K562 (cell line): ENCODE data around the gene NRARP. TPM values are rescaled to one million over a fixed set of nuclear protein-coding genes. Genes with fewer than 3 reads are reported as not detected.

Source experiments
- CEBPB ChIP-seq: fragments of 450-650 bp; IDR thresholded peaks from 2 replicates; pipeline ENCODE4 v1.6.1; 2016; ENCODE audit warnings: missing genetic modification characterization, missing compliant biosample characterization
- HCFC1 ChIP-seq: IDR thresholded peaks from 2 replicates; pipeline ENCODE4 v1.6.1; 2012; ENCODE audit warnings: low read depth, low read length, improper control_type of control experiment
- HDAC2 ChIP-seq: fragments of 450-650 bp; IDR thresholded peaks from 2 replicates; pipeline ENCODE4 v1.6.1; 2016; ENCODE audit warnings: mild to moderate bottlenecking
- HDAC6 ChIP-seq: IDR thresholded peaks from 2 replicates; pipeline ENCODE4 v1.6.1; 2012; ENCODE audit warnings: low read depth, mild to moderate bottlenecking, control low read depth, inconsistent platforms, low read length, moderate library complexity
- HNRNPUL1 ChIP-seq: fragments of 200-400 bp; formaldehyde crosslinking; IDR thresholded peaks from 2 replicates; pipeline ENCODE4 v1.6.1; 2017; ENCODE audit warnings: low read length
- KAT7 ChIP-seq: sonication (generic); formaldehyde crosslinking; IDR thresholded peaks from 2 replicates; pipeline ENCODE4 v1.8.0; 2022; ENCODE audit warnings: missing genetic modification reagents, mild to moderate bottlenecking, borderline replicate concordance
- LEF1 ChIP-seq: fragments of 450-650 bp; IDR thresholded peaks from 2 replicates; pipeline ENCODE4 v1.6.1; 2016; ENCODE audit warnings: mild to moderate bottlenecking
- MAZ ChIP-seq, 2 experiments: fragments of 450-650 bp in 1 of 2; sonication (generic) in 1 of 2; formaldehyde crosslinking; IDR thresholded peaks in 1 of 2; conservative IDR thresholded peaks in 1 of 2; 2 replicates each; pipeline versions ENCODE4 v1.4.0 to v1.5.0; 2020; ENCODE audit warnings: mild to moderate bottlenecking in 1 of 2, missing genetic modification reagents in 1 of 2
- NCOA2 ChIP-seq, 2 experiments: fragments of 450-650 bp; IDR thresholded peaks; 2 replicates each; pipeline ENCODE4 v1.6.1; 2018; ENCODE audit warnings: mild to moderate bottlenecking in 2 of 2, moderate library complexity in 1 of 2; ENCODE audit not compliant: partially characterized antibody in 2 of 2
- NFIC ChIP-seq: fragments of 450-650 bp; IDR thresholded peaks from 2 replicates; pipeline ENCODE4 v1.6.1; 2017; ENCODE audit warnings: mild to moderate bottlenecking, inconsistent platforms
- NR2C1 ChIP-seq, 2 experiments: fragments of 450-650 bp; IDR thresholded peaks; 2 replicates each; pipeline ENCODE4 v1.6.1; 2017; ENCODE audit warnings: mild to moderate bottlenecking in 2 of 2, antibody characterized with exemption in 1 of 2, inconsistent platforms in 1 of 2, missing compliant biosample characterization in 1 of 2, missing genetic modification characterization in 1 of 2
- NR4A1 ChIP-seq, 2 experiments: fragments of 250-450 bp in 1 of 2; fragments of 450-650 bp in 1 of 2; sonication (Bioruptor Pico) in 1 of 2; IDR thresholded peaks; 2 replicates each; pipeline versions ENCODE4 v1.4.0 to v1.6.1; 2016 to 2020; ENCODE audit warnings: mild to moderate bottlenecking in 2 of 2, missing compliant biosample characterization in 1 of 2, missing genetic modification characterization in 1 of 2, moderate library complexity in 1 of 2
- PHF8 ChIP-seq: fragments of 200-600 bp; sonication (generic); IDR thresholded peaks from 2 replicates; pipeline ENCODE4 v1.6.1; 2012; ENCODE audit warnings: mixed run types, mild to moderate bottlenecking, inconsistent platforms, low read length, moderate library complexity, borderline replicate concordance
- RAD21 ChIP-seq, 2 experiments: fragments of 250-450 bp in 1 of 2; fragments of 450-650 bp in 1 of 2; sonication (Bioruptor Pico) in 1 of 2; formaldehyde crosslinking in 1 of 2; IDR thresholded peaks in 1 of 2; conservative IDR thresholded peaks in 1 of 2; 2 replicates each; pipeline versions ENCODE4 v1.4.0 to v1.8.0; 2020 to 2022; ENCODE audit warnings: mild to moderate bottlenecking in 2 of 2, moderate library complexity in 1 of 2
- RCOR1 ChIP-seq, 2 experiments: IDR thresholded peaks; 2 replicates each; pipeline ENCODE4 v1.6.1; 2012; ENCODE audit warnings: low read depth in 2 of 2, low read length in 2 of 2, borderline replicate concordance in 1 of 2, improper control_type of control experiment in 1 of 2
- SLC30A9 ChIP-seq: fragments of 250-450 bp; sonication (Bioruptor Pico); IDR thresholded peaks from 2 replicates; pipeline ENCODE4 v1.8.0; 2022; ENCODE audit warnings: mild to moderate bottlenecking, moderate library complexity
- SMARCE1 ChIP-seq: fragments of 450-650 bp; IDR thresholded peaks from 2 replicates; pipeline ENCODE4 v1.7.1; 2016; ENCODE audit warnings: mild to moderate bottlenecking
- TFAM ChIP-seq: fragments of 250-450 bp; sonication (Bioruptor Pico); conservative IDR thresholded peaks from 2 replicates; pipeline ENCODE4 v1.5.0; 2021; ENCODE audit warnings: mild to moderate bottlenecking, moderate library complexity
- ZNF586 ChIP-seq: fragments of 450-650 bp; formaldehyde crosslinking; conservative IDR thresholded peaks from 2 replicates; pipeline ENCODE4 v1.4.0; 2020; ENCODE audit warnings: mild to moderate bottlenecking, moderate library complexity
- polyA plus RNA-seq, 8 experiments: library from polyadenylated mRNA; depleted of rRNA in 4 of 8; stranded (reverse) in 5 of 8; unstranded in 3 of 8; fragments of >200 nt; fragmentation: Nextera tagmentation in 2 of 8; fragmentation: Illumina TruSeq in 1 of 8; extraction: Ambion mirVana in 2 of 8; extraction: Trizol in 1 of 8; gene quantifications; 2 replicates each; pipeline versions ENCODE4 v1.2.1 to v1.2.3, GENCODE V29; 2011 to 2014; ENCODE audit warnings: inconsistent platforms in 1 of 8, missing spikeins in 1 of 8
- total RNA-seq, 7 experiments: library from RNA; depleted of rRNA in 6 of 7; stranded (reverse); fragments of >200 nt in 6 of 7; fragmentation: Illumina TruSeq in 2 of 7; extraction: Trizol in 2 of 7; gene quantifications; 2 replicates each; pipeline versions ENCODE4 v1.2.1 to v1.2.3, GENCODE V29; 2011 to 2021; ENCODE audit warnings: low replicate concordance in 1 of 7
- TF ChIP-seq, protein P1 (sequence below): fragments of 250-450 bp; sonication (Bioruptor Pico); IDR thresholded peaks from 2 replicates; pipeline ENCODE4 v1.8.0; 2022; ENCODE audit warnings: moderate library complexity, mild to moderate bottlenecking, inconsistent platforms
- TF ChIP-seq, protein P2 (sequence below), 2 experiments: IDR thresholded peaks; 2 replicates each; pipeline ENCODE4 v1.6.1; 2011; ENCODE audit warnings: borderline replicate concordance in 1 of 2, control low read depth in 1 of 2, low read depth in 1 of 2, low read length in 1 of 2, mild to moderate bottlenecking in 1 of 2, mixed read lengths in 1 of 2, moderate library complexity in 1 of 2; ENCODE audit not compliant: insufficient read depth in 1 of 2, insufficient read length in 1 of 2, poor library complexity in 1 of 2, severe bottlenecking in 1 of 2; ENCODE audit errors: extremely low read depth in 1 of 2
- TF ChIP-seq, protein P3 (sequence below): fragments of 200-800 bp; sonication (Bioruptor generic); IDR thresholded peaks from 2 replicates; pipeline ENCODE4 v1.6.1; 2017; ENCODE audit warnings: missing genetic modification characterization, missing compliant biosample characterization

The NRARP gene
- total and polyA plus RNA-seq, 9 of the 15 experiments (the other 6 are each of a cell fraction or from before 2014, with no cell fraction given), result 2.0 to 24.5 (median 7.2) TPM; not detected in 2

DNA sequence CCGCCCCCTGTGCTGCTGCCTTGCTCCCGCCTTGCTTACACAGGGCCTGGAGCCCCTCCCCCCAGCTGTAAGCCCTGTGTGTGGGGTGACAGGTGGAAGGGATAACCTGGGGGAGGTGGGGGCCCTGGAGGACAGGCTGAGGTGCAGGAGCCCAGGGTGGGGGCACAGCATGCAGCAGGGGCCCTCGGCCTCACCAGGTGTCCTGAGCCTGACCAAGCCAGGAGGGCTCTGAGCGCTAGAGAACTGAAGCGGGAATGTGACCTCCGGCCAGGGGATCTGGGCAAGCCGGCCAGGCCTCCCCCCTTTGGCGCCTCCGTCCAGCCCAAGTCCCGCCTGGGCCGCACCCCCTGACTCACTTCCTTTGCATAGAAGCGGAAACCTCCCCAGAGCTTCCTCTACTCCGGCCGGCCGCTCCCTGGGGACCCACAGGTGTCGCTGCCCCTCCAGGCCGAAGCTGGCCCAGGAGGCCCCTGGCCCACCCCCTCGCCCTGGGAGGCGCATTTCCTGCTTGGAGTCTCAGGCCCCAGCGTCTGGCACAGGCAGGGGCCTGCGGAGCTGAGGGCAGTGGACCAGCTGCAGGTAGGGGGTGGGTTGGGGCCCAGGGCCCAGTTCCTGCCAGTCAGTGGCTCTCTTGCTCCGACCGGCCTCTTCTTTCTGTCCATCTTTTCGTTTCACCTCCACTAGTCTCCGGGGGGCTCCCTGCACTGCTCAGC lies 24.6 kb downstream of the NRARP start, which contains the start of gene TOR4A (continued):
- no peak for TF ChIP-seq TFAM (CRISPR knock-in tag)
- peak; percentile 33 to 58 for TF ChIP-seq RAD21 (CRISPR knock-in tag; conservative IDR thresholded peaks at IDR 0.05 in 1 of 2, IDR thresholded peaks at IDR 0.05 in 1 of 2)
- TF ChIP-seq PHF8, result peak; percentile 58; the same call in 1 of the 2 replicates
- TF ChIP-seq HDAC2, result peak; percentile 64; the same call in 1 of the 2 replicates
- peak; percentile 36; the same call in 1 of the 2 replicates for TF ChIP-seq NR4A1 (CRISPR knock-in tag; IDR thresholded peaks at IDR 0.05)
- no peak; the same call in 1 of the 2 replicates for TF ChIP-seq NR4A1 (tag; IDR thresholded peaks at IDR 0.05)
- TF ChIP-seq SMARCE1, result peak; percentile 62; the same call in 1 of the 2 replicates
- TF ChIP-seq MAZ (CRISPR knock-in tag; conservative IDR thresholded peaks at IDR 0.05 in 1 of 2, IDR thresholded peaks at IDR 0.05 in 1 of 2), result peak; percentile 83 to 96
- TF ChIP-seq, protein P1, sequence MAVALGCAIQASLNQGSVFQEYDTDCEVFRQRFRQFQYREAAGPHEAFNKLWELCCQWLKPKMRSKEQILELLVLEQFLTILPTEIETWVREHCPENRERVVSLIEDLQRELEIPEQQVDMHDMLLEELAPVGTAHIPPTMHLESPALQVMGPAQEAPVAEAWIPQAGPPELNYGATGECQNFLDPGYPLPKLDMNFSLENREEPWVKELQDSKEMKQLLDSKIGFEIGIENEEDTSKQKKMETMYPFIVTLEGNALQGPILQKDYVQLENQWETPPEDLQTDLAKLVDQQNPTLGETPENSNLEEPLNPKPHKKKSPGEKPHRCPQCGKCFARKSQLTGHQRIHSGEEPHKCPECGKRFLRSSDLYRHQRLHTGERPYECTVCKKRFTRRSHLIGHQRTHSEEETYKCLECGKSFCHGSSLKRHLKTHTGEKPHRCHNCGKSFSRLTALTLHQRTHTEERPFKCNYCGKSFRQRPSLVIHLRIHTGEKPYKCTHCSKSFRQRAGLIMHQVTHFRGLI (CRISPR knock-in tag), result no peak
- no peak for TF ChIP-seq NCOA2 (IDR thresholded peaks at IDR 0.05; ENCODE audit: partially characterized antibody in 2 of 2)
- no peak for TF ChIP-seq HNRNPUL1
- no peak for TF ChIP-seq SLC30A9
- peak in 1 of 2 experiments; percentile 65; a peak in 1 of 4 replicates for TF ChIP-seq RCOR1 (IDR thresholded peaks at IDR 0.05; ENCODE audit: borderline replicate concordance in 1 of 2, low read depth in 2 of 2, low read length in 2 of 2)
- TF ChIP-seq, protein P2, sequence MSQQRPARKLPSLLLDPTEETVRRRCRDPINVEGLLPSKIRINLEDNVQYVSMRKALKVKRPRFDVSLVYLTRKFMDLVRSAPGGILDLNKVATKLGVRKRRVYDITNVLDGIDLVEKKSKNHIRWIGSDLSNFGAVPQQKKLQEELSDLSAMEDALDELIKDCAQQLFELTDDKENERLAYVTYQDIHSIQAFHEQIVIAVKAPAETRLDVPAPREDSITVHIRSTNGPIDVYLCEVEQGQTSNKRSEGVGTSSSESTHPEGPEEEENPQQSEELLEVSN (IDR thresholded peaks at IDR 0.05; ENCODE audit: borderline replicate concordance in 1 of 2, extremely low read depth in 1 of 2, insufficient read depth in 1 of 2, insufficient read length in 1 of 2, low read depth in 1 of 2, low read length in 1 of 2, poor library complexity in 1 of 2, severe bottlenecking in 1 of 2), result peak; percentile 57 to 85
- TF ChIP-seq HCFC1, result peak; percentile 43; the same call in 1 of the 2 replicates
- TF ChIP-seq HDAC6, result no peak
- TF ChIP-seq, protein P3, sequence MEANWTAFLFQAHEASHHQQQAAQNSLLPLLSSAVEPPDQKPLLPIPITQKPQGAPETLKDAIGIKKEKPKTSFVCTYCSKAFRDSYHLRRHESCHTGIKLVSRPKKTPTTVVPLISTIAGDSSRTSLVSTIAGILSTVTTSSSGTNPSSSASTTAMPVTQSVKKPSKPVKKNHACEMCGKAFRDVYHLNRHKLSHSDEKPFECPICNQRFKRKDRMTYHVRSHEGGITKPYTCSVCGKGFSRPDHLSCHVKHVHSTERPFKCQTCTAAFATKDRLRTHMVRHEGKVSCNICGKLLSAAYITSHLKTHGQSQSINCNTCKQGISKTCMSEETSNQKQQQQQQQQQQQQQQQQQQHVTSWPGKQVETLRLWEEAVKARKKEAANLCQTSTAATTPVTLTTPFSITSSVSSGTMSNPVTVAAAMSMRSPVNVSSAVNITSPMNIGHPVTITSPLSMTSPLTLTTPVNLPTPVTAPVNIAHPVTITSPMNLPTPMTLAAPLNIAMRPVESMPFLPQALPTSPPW, result peak; percentile 91
- TF ChIP-seq KAT7 (CRISPR knock-in tag), result peak; percentile 50; the same call in 1 of the 2 replicates
- peak; percentile 83 for TF ChIP-seq LEF1
- TF ChIP-seq CEBPB, result 0 out of 2 replicates have a peak, but pooled peaks have one; percentile 1
- 0 out of 2 replicates have a peak, but pooled peaks have one; percentile 33 for TF ChIP-seq NR2C1 (IDR thresholded peaks at IDR 0.05)
- no peak for TF ChIP-seq NR2C1 (tag; IDR thresholded peaks at IDR 0.05)
- TF ChIP-seq NFIC, result no peak
- no peak for TF ChIP-seq ZNF586
